ENCODE results near the gene CYP46A1.

The CYP46A1 gene

DNA sequence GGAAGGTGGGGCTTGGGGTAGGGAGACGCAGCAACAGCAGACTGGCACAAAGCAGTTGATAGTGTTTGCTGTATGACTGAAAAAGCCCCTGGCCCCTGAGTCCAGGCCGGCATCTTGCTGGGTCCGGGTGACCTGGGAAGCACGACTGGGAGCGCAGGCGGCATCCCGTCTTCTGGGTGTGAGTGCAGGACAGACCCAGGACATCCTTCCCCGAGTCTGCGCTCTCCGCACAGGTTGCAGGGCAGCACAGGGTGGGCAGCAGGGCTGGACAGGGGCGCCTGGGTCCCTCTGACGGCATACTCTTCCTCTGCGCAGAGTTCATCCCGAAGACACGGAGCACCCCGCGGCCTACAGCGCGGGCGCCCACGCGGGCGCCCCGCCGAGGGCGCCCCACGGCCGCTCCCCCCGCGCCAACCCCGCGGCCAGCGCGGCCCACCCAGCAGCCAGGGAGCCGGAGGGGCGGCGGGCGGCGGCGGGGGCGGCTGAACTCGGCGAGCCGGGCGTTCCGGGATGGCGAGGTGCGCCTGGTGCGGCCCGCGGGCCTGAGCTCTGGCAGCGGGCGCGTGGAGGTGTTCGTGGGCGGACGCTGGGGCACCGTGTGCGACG, 9.2 kb upstream of the CYP46A1 start:
- ChIA-PET POLR2A (no interaction called here), CTCF (interaction anchor here (1.0 to 8.1 kb wide), 2 partner anchors 10 to 209 kb away, joined by 3 to 134 read pairs; partner anchors contain the start of gene CYP46A1)
- TF ChIP-seq, protein P1, sequence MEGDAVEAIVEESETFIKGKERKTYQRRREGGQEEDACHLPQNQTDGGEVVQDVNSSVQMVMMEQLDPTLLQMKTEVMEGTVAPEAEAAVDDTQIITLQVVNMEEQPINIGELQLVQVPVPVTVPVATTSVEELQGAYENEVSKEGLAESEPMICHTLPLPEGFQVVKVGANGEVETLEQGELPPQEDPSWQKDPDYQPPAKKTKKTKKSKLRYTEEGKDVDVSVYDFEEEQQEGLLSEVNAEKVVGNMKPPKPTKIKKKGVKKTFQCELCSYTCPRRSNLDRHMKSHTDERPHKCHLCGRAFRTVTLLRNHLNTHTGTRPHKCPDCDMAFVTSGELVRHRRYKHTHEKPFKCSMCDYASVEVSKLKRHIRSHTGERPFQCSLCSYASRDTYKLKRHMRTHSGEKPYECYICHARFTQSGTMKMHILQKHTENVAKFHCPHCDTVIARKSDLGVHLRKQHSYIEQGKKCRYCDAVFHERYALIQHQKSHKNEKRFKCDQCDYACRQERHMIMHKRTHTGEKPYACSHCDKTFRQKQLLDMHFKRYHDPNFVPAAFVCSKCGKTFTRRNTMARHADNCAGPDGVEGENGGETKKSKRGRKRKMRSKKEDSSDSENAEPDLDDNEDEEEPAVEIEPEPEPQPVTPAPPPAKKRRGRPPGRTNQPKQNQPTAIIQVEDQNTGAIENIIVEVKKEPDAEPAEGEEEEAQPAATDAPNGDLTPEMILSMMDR (IDR thresholded peaks at IDR 0.05; ENCODE audit: insufficient read depth, low read length, missing control alignments), result no peak
- H3K4me3 ChIP-seq (ENCODE audit: low read depth, low read length), result no peak overlapping the region
- no peak for DNase-seq (ENCODE audit: low read depth, low spot score)

DNA sequence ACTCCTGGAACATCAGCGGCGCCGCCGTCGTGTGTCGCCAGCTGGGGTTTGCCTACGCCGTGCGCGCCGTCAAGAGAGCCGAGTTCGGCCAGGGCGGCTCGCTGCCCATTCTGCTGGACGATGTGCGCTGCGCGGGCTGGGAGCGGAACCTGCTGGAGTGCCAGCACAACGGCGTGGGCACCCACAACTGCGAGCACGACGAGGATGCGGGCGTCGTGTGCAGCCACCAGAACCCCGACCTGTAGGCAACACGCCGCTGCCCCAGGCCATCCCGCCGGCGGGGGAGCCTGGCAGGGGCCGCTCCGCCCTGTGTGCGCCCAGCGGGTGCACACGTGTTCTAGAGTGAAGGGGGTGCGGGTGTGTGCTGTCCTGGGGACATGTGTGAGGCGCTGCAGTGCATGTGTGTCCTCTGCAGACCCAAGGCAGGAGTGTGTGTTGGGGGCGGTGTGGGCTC, 8.7 kb upstream of the CYP46A1 start:
- POLR2A ChIA-PET, result no interaction called here

DNA sequence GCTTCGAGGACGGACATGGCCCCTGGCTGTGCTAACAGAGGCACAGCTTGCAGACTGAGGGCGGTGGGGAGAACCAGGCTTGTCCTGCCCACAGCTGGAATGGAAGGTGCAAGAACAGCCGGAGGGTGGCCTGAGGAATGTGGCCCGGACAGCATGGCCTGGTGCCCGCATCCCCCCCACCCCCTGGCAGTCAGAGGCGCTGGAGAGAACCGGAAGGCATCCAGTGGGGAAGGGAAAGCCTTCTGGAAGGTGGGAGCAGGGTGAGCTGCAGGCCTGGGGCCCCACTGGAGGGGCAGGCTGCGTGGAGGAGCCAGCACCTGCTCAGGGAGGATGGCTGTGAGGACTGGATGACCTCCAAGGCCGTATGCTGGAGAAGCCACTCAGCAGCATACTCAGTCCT, 8.1 kb upstream of the CYP46A1 start:
- no peak for DNase-seq (ENCODE audit: low read depth, low spot score)
- no peak overlapping the region for H3K4me3 ChIP-seq (ENCODE audit: low read depth, low read length)
- CTCF ChIA-PET, result interaction anchor here (0.9 to 8.1 kb wide), 3 partner anchors 30 to 271 kb away, joined by 3 to 134 read pairs (median 3); no protein-coding TSS in a partner anchor
- TF ChIP-seq, protein P1 (IDR thresholded peaks at IDR 0.05; ENCODE audit: insufficient read depth, low read length, missing control alignments), result no peak
- POLR2A ChIA-PET, result no interaction called here

More for the DNA sequence above, 8.7 kb upstream of the CYP46A1 start:
- no peak overlapping the region for H3K4me3 ChIP-seq (ENCODE audit: low read depth, low read length)
- CTCF ChIA-PET, result interaction anchor here (8.1 kb wide), 1 partner anchor 209 kb away, joined by 134 read pairs; no protein-coding TSS in a partner anchor
- DNase-seq (ENCODE audit: low read depth, low spot score), result no peak
- TF ChIP-seq, protein P1 (IDR thresholded peaks at IDR 0.05; ENCODE audit: insufficient read depth, low read length, missing control alignments), result no peak

DNA sequence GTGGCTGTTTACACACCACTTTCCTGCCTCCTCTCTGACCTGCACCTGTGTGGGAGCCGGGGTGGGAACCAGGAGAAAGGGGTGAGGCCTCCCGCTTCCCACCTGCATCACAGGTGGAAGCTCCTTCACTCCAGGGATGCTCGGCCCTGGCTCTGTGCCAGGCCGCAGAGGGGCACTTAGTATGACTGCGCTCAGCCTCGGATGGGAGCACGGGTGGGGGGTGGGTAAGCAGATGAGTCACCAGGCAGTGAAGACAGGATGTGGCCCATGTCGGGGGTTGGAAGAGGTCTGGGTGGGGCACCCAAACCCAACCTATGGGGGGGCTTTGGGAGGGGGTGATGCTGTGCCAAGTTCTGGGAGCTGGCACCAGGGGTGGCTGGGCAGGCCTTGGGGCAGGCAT, 7.4 kb upstream of the CYP46A1 start:
- no peak overlapping the region for H3K4me3 ChIP-seq (ENCODE audit: low read depth, low read length)
- ChIA-PET POLR2A (no interaction called here), CTCF (interaction anchor here (0.9 to 8.1 kb wide), 5 partner anchors 12 to 270 kb away, joined by 3 to 134 read pairs (median 3); no protein-coding TSS in a partner anchor)
- TF ChIP-seq, protein P1 (IDR thresholded peaks at IDR 0.05; ENCODE audit: insufficient read depth, low read length, missing control alignments), result no peak
- DNase-seq (ENCODE audit: low read depth, low spot score), result no peak

DNA sequence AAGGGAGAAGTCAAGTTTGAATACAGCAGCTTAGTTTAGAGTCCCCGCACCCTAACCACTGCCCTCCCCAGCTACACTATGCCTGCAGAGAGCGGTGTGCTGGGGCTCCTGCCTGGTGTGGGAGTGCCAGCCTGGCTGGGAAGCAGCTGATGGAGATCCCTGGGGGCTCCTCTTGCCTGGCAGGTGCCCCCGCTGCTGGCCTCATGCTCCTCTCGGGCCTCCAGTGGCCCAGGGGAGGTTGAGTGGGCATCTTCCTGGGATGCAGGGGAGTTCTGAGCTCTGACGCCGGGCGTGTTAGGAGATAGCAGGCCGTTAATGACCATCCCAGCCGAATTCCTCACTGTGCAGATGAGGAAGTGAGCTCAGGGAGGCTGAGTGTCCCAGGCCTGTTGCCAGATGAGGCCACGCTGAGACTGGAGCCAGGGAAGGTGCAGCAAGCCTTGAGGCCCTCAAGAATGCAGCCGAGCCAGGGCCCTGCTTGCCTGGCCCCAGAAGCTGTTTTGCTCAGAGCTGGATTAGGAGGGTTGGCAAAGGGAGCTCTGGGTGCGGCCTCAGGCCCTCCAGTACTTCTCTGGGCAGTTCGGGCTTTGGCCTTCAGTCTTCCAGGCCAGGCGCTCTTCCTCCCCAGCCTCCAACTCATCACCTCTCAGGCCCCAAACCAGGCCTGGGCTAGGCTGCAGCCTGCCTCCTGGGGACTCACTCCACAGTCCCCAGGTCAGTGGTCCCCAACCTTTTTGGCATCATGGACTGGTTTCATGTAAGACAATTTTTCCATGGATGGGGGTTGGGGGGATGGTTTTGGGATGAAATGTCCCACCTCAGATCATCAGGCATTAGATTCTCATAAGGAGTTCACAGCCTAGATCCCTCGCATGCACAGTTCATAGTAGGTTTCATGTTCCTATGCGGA, 6.6 kb upstream of the CYP46A1 start:
- no peak for DNase-seq (ENCODE audit: low read depth, low spot score)

More for the DNA sequence above, 6.6 kb upstream of the CYP46A1 start:
- TF ChIP-seq, protein P1 (IDR thresholded peaks at IDR 0.05; ENCODE audit: insufficient read depth, low read length, missing control alignments), result no peak
- POLR2A ChIA-PET, result no interaction called here
- no peak overlapping the region for H3K4me3 ChIP-seq (ENCODE audit: low read depth, low read length)
- CTCF ChIA-PET, result interaction anchor here (0.8 to 8.1 kb wide), 7 partner anchors 9 to 207 kb away, joined by 3 to 134 read pairs (median 4); no protein-coding TSS in a partner anchor

Measured in AG04449 (cell line).